ENCODE data around the gene TMEM238.

The TMEM238 gene

DNA sequence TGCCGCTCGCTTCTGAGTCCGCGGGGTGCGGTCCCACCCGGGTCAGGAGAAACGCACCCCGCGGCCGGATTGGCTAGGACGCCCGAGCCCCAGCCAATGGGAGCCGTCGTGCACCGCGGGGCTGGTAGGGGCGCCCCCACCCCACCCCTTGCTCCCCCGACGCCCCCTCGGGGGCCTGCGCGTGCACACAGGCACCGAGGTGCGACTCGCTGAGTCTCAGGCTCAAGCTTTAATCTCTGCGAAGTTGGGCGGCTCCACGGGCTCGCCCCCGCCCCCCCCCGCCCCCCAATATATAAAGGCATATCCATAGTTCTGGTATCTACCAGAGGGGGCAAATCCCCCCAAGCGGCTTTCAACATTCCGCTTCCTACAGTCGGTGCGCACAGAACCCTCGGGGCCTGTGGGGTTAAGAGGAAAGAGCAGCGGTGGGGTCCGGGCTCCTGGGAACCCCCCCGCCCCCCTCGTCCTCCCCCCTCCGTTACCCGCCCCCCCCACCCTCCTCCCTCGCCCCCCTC is 29.3 kb downstream of the TMEM238 start, which contains the start of gene COX6B2:
COX6B2 (minus strand) TSS at position 22 of the 515 bp plus-strand sequence. CDS start 198 bp downstream, outside the sequence.
- DNase-seq = no peak

DNA sequence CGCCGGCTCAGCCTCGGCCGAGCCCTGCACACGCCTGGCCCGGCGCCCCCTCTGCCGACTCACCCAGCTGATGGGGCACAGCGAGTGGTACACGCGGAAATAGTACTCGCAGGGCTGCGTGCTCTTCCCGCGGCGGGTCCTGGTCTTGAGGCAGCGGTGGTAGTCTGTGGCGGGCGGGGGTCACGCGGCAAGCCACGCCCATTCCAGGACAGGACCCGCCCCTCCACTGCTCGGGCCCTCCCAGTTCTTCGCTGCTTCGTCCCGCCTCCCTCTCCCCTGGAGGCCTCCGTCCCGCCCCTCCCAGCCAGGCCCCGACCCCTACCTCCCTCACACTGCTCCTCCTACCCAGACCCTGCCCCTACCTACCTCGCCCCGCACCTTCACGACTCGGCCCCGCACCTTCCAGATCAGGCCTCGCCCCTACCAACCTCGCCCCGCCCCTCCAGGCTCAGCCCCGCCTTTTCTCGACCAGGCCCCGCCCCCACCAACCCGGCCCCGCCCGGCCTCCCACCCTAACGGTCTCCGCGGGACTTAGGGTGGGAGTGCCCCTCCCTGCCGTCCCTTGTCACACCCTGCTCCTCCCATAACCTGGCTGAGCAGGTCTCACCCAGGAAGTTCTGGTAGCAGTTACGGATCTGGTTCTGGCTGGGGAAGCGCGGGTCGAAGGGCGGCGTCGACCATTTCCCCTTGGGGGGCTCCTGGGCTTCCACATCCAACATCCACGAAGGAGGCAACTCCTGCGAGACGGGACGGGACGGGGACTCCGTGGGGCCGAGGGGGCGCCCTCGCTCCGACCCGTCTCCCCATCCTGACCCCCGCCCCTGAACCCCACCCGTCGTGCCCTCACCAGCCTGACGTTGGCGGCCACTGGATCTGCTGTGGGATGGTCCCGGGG is 30.0 kb downstream of the TMEM238 start:
- peak; percentile 32 for DNase-seq

DNA sequence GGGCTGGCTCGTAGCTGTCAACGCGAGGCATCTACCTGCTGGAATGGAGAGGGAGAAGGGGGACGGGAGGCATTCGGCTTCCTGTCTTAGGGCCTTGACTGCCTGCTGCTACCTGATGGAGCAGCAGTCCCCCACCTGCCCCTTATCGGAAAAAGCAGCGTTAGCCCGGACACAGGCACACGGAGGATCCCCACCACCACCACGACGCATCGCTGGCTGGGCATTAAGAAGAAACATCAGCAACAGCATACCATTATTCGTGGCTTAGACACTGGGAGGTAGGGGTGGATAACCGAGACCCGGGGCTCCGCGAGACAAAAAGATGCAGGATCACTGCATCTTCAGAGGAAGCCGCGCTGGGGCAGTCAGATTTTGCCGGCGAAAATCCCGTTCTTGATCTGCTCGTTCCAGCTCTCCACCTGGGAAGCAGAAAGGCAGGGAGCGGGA is 30.7 kb downstream of the TMEM238 start:
- DNase-seq = no peak

DNA sequence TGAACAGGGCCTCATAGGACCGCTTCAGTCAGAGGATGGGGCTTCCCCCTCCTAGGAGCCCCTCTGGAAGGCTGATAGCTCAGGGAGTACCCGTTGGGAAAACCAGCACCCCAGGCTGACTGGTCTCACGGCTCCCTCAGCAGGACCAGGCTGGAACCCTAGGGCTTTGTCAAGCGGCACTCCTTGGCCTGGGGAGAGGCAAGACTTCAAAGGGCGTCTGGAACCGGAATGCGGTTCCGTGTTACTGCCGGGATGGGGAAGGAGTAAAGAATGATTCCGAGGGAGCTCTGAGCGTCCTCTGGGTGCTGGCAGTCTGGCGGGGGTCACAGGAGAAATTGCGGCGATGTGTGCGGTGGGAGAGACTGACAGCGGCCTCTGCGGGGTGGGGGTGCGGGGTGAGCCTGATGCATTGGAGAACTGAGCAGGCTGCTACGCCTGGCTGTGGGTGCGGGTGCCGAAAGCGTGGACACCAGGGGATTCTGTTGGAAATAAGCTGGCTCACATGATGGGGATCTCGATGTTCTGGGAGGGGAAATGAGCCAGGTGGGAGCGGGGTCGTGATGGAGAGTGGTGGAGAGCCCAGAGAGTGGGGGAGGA is 31.4 kb downstream of the TMEM238 start:
- no peak for DNase-seq

DNA sequence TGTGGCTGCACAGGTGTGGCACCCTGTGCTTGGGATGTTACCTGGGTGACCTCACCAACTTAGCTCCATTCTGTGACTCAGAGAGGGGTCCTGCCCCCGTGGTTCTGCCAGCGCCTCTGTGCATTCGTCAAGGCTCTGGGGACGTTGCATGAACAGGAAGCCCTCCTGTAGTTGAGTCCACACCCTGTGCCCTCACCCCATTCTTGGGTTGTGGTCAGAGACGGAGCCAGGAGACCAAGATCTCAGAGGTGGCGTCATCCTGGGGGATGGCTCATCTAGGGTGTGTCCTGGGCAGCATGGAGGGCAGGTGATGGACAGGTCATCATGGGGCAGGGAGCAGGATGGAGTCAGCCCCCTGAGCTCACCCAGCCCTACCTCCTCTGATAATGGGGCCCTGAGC is 32.1 kb downstream of the TMEM238 start:
- no peak for DNase-seq

DNA sequence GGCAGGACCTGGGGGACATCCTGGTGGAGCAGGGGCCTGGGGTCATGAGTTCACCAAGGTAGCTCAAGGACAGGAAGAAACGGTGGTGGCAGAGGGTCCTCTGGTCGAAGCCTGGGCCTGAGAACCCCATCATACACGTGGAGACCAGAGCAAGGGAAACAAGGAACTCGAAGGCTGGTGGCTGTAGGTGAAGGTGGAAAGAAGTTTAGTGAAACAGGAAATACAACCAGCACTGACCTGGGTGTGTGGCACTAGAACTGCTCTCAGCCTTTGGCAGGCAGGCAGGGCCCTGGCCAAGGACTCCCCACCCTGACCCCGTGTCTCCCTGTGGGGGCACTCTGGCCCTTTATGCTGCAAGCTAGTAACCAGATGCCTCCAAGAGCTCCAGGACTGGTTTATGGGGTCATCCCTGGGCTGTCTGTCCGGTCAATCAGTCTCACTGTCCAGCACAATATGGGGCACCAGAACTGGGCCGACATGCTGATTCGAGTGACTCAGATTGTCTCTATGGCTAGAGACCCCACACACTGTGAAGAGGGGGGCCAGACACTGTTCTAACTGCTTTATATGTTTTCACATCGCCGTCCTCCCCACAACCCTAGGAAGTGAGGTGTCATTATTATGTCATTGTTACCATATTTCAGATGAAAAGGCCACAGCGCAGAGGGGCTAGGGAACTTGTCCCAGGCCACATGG is 33.3 kb downstream of the TMEM238 start:
- no peak for DNase-seq

DNA sequence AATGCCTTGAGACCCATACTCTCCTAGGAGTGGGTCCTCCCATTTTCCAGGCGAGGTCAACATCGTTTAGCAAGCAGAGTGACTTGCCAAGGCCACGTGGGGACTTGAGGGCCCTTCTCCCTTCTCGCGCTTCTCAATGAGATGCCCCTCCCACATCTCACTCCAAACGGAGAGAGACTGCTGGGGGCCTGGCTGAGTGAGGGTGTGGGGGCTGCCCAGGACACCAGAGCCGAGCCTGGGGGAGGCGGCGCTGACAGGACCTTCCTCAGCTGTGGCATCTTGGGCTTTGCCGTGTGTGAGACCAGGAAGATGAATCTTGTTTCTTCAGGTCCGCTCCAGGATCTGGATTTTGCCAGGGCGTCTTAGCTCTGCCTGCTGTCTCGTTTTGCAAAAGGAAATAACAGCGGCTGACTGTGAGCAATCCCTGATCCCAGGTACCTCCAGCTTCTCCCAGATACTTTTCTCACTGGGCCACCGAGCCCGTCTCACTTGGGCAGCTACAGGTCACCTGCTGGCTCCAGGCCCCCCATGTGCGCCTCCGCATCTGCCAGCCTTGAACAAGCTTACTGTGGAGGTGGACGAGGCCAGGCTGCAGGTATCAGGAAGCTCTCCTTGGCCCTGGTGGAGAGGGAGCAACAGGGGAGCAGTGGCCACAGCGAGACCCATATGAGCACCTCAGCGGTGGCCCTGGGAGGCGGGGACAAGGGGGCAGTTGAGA is 35.6 kb downstream of the TMEM238 start:
- no peak for DNase-seq

DNA sequence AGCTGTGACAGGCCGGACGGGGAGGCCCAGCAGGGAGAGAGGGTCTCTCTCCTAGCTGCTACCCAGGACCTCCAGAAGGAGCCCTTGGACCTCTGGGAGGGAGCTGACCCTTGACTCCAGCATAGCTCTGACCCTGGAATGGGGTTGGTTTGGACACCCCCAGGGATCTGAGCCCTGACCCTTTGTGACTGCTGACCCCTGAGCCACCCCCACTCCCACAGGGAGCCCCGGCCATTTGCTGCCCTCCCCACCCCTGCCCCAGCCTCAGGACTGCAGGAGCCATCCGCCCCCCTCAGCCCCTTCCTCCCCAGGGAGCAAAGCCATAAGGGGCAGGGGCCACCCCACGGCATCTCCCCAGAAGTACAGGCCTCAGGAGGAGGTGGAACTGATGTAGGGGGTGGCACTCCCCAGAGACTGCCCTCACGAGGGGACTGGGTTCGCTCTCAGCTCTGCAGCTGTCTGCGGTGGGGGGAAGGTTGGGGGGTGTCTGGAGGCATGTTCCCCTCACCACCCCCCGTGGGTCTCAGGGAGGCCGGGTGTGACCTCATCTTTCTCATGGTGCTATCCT is 36.6 kb downstream of the TMEM238 start:
- DNase-seq = no peak

DNA sequence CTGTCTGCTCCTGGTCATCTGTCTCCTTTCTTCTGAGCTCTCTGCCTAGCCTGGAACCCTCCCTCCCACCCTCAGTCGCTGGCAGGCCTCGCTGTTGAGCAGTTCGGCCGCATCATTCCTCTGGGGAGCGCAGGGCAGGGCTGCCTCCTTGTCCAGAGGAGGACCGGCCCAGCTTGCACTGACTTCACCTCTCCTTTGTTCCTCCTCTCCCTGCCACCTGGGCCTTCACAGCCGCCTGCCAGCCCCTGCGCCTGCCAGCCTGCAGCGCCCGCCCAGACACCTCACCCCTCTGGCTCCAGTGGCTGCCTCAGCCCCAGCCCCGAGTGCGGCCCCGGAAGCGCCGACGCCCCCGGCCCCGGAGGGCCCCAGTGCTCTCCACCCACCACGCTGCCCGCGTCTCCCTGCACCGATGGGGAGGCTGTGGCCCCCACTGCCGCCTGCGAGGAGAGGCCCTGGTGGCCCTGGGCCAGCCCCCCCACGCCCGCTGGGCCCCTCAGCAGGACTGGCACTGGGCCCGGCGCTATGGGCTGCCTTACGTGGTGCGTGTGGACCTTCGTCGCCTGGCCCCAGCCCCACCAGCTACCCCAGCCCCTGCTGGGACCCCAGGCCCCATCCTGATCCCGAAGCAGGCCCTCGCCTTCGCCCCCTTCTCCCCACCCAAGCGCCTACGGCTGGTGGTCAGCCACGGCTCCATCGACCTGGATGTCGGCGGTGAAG is 37.2 kb downstream of the TMEM238 start:
- no peak for DNase-seq

DNA sequence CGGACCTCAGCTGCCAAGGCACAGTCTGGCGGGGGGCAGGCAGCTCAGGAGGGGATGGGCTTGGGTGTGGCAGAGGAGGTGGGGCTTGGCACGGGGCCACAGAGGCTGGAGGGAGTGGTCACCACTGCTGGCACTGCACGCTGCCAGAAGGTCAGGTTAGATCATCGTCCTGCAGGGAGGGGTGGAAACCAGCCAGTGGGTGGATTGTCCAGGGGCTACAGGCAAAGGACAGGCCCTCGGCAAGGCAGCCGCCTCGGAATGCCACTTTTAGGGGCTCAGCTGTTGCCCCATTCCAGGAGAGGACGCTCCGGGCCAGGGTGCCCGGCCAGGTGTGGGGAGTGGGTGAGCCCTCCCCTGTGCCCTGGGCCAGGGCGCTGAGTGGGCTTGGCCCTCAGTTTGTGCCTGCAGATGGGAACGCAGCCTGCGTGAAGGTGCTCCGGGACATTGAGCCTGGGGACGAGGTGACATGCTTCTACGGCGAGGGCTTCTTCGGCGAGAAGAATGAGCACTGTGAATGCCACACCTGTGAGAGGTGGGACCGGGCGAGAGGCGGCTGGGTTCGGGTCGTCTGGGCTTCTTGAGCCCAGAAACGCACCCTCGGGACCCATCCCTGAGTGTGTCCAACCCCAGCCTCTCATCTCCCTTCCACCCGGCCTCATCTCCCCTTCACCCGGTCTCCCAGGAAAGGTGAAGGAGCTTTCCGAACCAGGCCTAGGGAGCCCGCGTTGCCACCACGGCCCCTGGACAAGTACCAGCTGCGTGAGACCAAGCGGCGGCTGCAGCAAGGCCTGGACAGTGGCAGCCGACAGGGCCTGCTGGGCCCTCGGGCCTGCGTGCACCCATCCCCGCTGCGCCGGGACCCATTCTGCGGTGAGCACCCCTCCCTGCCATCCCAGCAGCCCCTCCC is 38.0 kb downstream of the TMEM238 start:
- peak; percentile 9 for DNase-seq

DNA sequence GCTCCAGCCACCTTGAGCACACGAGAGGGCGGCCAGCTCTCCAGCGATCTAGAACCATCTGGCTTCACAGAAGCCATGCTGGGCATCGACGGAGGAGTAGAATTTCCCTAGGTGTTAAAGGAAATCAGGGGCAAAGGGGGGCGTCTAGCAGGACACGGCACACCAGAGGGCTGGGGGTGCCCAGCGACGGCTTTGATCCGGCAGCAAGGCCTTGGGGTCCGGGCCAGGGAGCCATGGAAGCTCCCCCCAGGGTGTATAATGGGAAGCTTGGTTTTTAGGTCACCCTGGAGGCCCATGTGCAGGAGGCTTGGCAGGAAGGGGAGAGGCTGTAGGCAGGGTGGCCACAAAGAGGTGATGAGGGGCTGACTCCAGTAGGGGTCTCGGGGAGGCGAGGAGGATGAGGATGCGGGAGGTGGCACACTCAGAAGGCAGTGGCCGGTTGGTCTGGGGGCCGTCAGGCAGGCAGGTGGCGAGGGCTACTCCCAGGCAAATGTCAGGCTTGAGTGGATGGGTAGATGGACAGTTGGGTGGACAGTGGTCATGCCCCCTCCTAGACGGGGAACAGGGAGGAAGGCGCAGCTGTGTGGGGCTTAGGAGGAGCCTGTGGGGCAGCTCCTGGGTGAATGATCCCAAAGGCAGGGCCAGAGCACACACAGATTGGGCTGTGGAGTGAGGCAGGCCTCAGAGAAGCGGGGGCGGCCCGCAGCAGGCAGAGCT is 38.8 kb downstream of the TMEM238 start:
- no peak for DNase-seq

DNA sequence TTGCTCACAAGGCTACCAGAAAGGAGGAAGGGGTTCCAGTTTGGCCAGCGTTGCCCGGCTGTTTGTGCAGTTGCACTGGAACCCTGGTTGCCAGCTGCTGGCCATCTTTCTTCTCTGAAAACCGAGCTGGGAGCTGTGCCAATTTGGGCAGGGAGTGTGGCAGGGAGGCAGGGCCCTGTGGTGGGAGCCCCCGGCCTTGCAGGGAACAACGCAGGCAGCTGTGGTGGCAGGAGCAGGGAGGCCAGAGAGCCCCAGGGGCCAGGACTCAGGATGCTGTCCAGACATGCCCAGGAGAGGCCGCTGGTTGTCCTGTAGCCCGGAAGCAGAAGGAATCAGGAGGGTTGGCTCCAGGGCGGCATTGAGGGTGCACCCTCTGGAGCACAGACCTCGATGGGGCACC is 39.6 kb downstream of the TMEM238 start:
- DNase-seq = no peak

DNA sequence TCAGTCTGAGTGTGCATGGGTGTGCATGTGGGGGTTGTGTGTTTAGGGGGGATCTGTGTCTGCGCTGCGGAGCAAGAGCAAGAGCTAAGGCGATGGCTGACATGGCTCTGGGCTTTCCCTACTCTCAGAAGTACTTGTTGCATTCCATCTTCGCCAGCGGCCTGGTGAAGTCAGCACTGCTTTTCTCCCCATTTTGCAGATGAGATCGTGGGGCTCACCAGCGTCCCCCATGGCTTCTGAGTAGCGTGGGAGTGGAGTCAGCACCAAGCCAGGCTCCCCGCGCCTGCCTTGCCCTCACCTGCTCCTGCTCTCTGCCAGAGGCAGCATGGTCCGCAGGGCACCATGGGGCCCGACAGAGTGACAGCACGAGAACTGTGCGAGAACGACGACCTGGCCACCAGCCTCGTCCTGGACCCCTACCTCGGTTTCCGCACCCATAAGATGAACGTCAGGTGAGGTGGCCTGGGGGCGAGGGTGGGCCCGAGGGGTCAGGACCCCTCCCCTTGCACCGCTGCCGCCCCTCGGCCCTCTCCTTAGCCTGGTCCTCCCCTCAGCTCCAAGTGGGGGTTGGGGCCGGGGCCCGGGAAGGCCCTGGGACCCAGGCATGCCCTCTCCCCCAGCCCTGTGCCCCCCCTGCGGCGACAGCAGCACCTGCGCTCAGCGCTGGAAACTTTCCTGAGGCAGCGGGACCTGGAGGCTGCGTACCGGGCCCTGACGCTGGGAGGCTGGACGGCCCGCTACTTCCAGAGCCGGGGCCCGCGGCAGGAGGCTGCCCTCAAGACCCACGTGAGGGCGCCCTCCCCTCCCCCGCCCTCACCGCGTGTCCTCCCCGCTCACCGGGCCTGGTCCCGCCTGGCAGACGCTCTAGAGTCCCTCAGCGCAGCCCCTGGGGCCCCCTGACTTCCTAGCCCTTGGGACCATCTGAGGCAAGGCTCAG is 42.2 kb downstream of the TMEM238 start:
- DNase-seq = no peak

DNA sequence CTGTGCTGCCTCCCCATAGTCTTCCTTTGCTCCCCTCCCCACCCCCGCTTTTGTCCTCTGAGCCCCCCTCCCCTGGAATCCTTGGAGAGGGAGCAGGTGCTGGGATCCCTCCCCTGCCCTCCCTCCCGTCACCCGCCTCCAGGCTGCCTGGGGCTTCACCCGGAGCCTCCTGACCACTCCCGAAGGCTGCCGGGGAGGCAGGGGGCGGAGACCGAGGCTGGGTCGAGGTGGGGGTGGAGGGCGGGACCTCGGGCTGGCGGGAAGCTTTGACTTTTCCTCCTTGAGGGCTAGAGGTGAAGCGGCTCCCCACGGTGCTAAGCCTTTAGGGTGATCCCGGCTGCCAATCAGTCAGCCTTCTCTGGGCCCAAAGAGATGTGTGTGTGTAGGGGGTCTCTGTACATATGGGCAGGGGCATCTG is 42.9 kb downstream of the TMEM238 start:
- DNase-seq = peak; percentile 82

DNA sequence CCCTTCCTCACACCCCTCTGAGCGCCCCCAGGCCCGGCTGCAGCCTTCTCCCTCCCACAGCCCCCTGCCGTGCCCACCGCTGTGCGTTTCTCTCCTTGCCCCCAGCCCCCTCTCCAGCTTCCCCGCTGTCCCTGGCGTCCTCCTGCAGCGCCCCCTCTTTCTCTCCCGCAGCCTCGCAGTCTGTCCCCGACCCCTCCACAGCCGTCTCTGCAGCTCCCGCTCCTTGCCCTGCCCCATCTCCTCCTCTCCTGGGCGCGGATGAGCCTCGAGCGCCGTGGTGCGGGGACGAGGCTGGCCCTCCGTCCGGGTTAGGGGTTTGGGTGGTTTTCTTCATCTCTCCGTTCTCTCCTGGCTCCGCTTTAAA is 43.3 kb downstream of the TMEM238 start:
- peak; percentile 82 for DNase-seq

DNA sequence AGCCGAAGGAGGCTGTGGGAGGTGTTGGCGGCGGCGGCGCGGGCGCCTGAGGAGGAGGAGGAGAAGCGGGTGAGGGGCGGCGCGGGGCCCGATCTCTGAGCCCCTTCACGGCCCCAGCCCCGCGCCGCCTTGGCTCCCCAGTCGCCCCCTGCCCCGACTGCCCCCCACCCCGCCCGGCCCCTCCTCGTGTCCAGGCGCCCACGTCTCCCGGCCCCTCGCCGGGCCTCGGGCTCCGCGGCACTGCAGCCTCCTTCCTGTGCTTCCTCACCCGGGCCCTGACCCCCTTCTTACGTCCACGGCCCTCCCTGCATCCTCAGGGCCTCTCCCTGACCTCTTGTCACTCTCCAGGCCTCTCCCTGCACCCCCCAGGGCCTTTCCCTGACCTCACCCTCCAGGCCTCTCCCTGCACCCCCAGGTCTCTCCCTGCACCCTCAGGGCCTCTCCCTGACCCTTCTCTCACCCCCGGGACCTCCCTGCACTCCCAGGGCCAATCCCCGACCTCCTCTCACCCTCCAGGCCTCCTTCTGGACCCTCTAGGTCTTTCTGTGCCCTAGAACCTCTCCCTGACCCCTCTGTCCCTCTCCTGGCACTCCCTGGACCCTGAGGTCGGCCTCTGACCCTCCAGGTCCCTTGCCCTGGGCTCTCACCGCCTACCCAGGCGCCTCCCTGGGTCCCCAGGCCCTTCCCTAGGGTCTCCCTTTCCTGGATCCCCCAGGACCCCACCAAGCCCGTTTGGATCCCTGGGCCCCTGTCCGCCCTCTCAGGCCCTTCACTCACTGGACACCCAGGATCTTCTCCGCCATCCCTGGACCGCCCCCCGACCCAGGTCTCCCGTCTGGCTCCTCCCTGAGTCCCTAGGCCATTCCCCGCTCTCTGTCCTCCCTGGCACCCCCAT is 44.0 kb downstream of the TMEM238 start:
- no peak for DNase-seq

DNA sequence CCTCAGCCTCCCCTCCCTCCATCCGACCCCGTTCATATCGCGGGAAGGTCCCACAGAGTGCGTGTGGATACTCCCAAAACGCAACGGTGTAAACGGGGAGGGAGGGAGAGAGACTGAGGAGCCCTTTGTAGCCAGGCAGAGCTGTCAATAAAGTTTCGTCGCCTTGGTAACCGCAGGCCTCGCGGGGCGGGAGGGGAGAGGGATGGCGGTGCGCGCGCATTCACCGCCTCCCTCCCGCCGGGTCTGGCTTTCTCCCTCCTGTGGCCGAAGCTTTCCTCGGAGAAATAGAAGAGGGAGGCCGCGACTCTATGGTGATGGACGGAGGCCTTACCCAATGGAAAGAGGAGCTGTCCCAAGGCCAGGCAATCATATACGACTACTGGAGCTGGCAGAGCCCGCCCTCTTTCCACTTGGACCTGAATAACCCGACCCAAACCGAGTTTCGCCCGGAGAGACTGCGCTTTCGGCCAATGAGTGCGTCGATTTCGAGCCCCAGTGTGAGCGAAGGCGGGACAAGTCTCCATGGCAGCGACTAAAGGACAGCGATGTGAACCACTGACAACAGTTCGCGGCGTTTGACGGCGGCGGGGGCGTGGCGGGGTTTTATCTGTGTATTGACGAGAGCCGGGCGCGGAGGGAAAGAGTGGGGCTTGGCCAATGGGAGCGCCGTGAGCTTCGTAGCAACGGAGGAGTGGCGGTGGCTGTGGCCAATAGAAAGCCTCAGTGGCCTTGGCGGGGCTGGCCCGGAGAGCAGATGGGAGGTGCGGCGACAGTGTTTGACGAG is 44.8 kb downstream of the TMEM238 start, which contains the start of gene KMT5C:
KMT5C (plus strand) TSS at position 772 of the 784 bp plus-strand sequence. CDS start 2,061 bp downstream, outside the sequence.
- DNase-seq = peak; percentile 100
